BLaER1 treated with 17β-estradiol and CSF1 and Interleukin-3, amounts not matched to agents 10 nM and 100 nM (cell line): ENCODE measurements around the gene RAB26.

Experiments
- H3K27ac ChIP-seq, 11 experiments: shearing (Covaris generic); formaldehyde crosslinking; 2 replicates each; pipeline ENCODE4 v1.8.1; 2022
- H3K27me3 ChIP-seq, 11 experiments: shearing (Covaris generic); formaldehyde crosslinking; 2 replicates each; pipeline ENCODE4 v1.8.1; 2022
- H3K36me3 ChIP-seq, 11 experiments: shearing (Covaris generic); formaldehyde crosslinking; 2 replicates each; pipeline ENCODE4 v1.8.1; 2022
- H3K4me1 ChIP-seq, 10 experiments: shearing (Covaris generic); formaldehyde crosslinking; 2 replicates each; pipeline ENCODE4 v1.8.1; 2022
- H3K4me2 ChIP-seq, 11 experiments: shearing (Covaris generic); formaldehyde crosslinking; 2 replicates each; pipeline ENCODE4 v1.8.1; 2022
- H3K4me3 ChIP-seq, 10 experiments: shearing (Covaris generic); formaldehyde crosslinking; 2 replicates each; pipeline ENCODE4 v1.8.1; 2022
- H3K9ac ChIP-seq, 11 experiments: shearing (Covaris generic); formaldehyde crosslinking; 2 replicates each; pipeline ENCODE4 v1.8.1; 2022
- H3K9me3 ChIP-seq, 11 experiments: shearing (Covaris generic); formaldehyde crosslinking; replicated peaks in 1 of 11; 2 replicates each; pipeline ENCODE4 v1.8.1; 2022
- H4K20me1 ChIP-seq, 11 experiments: shearing (Covaris generic); formaldehyde crosslinking; 2 replicates each; pipeline ENCODE4 v1.8.1; 2022
- Cebpa-rat ChIP-seq, 11 experiments: shearing (Covaris generic); IDR thresholded peaks; 2 replicates each; pipeline ENCODE4 v1.8.1; 2022

The RAB26 gene

DNA sequence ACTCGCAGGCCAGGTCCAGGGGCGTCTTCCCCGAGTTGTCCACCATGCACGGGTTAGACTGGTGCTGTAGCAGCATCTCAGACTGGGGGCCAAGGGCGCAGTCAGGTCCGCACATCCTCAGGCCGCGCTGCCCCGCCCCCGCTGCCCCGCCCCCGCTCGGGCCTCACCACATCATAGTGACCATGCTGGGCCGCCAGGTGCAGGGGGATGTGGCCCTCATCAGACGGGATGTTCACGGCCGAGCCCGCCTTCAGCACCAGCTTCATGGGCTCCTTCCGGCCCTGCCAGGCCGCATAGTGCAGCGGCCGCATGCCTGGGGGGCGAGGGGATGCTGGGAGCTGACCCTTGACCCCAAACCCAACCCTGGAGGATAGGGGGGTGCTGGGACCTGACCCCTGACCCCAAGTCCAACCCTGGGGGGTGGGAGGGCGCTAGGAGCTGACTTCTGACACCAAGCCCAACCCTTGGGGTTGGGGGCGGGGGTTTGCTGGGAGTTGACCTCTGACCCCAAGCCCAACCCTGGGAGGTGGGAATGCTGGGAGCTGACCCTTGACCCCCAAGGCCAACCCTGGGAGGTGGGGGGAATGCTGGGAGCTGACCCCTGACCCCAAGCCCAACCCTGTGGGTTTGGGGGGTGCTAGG is 40.9 kb downstream of the RAB26 start:
- Histone ChIP-seq H3K27ac (no peak overlapping the region), H3K9me3 (no peaks in the 10 kb centered on the region), H3K9ac (no peak overlapping the region), H3K4me3 (no peak overlapping the region), H3K36me3 (no peaks in the 10 kb centered on the region), H3K4me2 (no peak overlapping the region), H4K20me1 (peaks cover 0 to 36% (median 15%) of the 10 kb centered on the region in 11 experiments; a peak in 14 of 22 replicates), H3K27me3 (peaks cover 10 to 20% (median 12%) of the 10 kb centered on the region in 11 experiments), H3K4me1 (peaks cover 0 to 46% (median 29%) of the 10 kb centered on the region in 10 experiments; a peak in 18 of 20 replicates)
- no peak for TF ChIP-seq Cebpa-rat (IDR thresholded peaks at IDR 0.05)

DNA sequence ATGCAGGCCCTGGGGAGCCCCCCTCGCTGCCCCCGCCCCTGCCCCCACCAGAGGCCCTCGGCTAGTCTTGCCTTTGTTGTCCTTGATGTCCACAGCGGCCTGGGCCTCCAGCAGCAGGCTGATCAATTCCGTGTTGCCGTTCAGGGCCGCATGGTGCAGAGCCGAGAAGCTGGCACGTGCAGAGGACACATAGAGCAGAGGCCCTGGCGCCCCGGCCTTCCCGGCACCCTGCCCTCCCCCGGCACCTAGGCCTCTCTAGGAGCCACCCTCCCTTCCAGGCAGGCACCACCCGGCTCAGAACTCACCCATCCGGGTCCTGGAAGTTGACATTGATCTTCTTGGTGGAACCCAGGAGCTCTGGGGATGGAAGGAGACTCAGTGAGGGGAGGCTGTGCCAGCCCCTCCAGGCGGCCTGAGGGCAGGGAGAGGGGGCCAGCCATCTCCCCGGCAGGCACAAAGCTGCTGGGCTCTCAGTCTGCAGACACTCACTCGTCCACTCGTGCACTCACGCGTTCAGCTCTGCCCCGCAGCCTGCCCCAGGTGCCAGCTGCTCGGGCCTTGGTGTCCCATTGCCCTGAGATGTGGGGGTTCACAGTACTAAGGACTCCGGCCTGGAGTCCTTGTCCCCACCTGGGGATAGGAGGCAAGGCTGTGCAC is 41.7 kb downstream of the RAB26 start:
- H3K9ac ChIP-seq = peak overlapping the region in 7 of 11 experiments; percentile 21 to 61 (median 36); a peak in 8 of 22 replicates
- peaks cover 4 to 46% (median 27%) of the 10 kb centered on the region in 10 experiments; a peak in 18 of 20 replicates for H3K4me1 ChIP-seq
- peaks cover 18 to 28% (median 20%) of the 10 kb centered on the region in 11 experiments for H3K27me3 ChIP-seq
- H3K4me2 ChIP-seq = peak overlapping the region in 10 of 11 experiments; percentile 5 to 93 (median 74); a peak in 18 of 22 replicates
- no peak for TF ChIP-seq Cebpa-rat (IDR thresholded peaks at IDR 0.05)
- no peak overlapping the region for H3K4me3 ChIP-seq
- peaks cover 0 to 36% (median 17%) of the 10 kb centered on the region in 11 experiments; a peak in 18 of 22 replicates for H4K20me1 ChIP-seq
- no peaks in the 10 kb centered on the region for H3K9me3 ChIP-seq
- no peaks in the 10 kb centered on the region for H3K36me3 ChIP-seq
- H3K27ac ChIP-seq = no peak overlapping the region

DNA sequence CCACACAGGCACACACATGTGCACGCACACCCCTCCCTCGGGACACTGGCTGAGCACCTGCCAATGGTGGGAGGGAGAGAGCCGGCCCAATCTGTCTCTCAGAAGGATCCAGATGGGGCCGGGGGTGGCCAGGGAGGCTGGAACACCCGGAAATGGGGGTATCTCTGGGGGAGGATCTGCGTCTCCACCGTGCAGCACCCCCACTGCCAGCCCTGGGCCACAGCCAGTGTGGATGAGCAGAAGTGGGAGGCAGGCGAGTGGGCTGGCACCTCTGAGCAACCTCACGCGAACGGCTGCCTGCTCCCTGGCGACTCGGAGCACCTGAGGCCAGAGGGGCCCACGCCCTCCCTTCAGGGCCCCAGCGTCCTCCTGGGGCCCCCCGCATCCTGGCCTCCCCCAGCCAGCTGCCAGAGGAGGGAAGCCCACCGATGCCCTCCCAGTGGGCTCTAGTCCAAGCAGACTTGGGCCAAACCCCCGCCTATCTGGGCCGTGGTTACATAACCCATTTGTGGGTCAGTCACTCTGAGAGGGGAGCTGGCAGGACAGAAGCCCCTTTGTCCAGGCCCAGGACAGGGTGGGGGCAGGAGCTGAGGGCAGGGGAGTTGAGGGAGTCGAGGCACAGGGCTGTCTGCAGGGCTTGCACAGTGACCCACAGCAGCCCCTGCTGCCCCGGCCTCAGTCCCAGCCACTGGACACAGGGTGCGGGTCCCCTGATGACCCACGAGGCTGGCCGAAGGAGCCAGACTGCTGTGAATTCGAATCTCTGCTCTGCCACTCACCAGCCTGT is 42.4 kb downstream of the RAB26 start:
- peak overlapping the region in 1 of 10 experiments; percentile 16; a peak in 1 of 20 replicates for H3K4me3 ChIP-seq
- peaks cover 25 to 35% (median 27%) of the 10 kb centered on the region in 11 experiments for H3K27me3 ChIP-seq
- no peak for TF ChIP-seq Cebpa-rat (IDR thresholded peaks at IDR 0.05)
- H4K20me1 ChIP-seq = peaks cover 0 to 40% (median 24%) of the 10 kb centered on the region in 11 experiments; a peak in 18 of 22 replicates
- no peaks in the 10 kb centered on the region for H3K9me3 ChIP-seq
- peak overlapping the region in 10 of 11 experiments; percentile 7 to 61 (median 32); a peak in 13 of 22 replicates for H3K9ac ChIP-seq
- peaks cover 11 to 48% (median 33%) of the 10 kb centered on the region in 10 experiments; a peak in 18 of 20 replicates for H3K4me1 ChIP-seq
- no peaks in the 10 kb centered on the region for H3K36me3 ChIP-seq
- H3K4me2 ChIP-seq = peak overlapping the region; percentile 5 to 93 (median 74); a peak in 19 of 22 replicates
- no peak overlapping the region for H3K27ac ChIP-seq

DNA sequence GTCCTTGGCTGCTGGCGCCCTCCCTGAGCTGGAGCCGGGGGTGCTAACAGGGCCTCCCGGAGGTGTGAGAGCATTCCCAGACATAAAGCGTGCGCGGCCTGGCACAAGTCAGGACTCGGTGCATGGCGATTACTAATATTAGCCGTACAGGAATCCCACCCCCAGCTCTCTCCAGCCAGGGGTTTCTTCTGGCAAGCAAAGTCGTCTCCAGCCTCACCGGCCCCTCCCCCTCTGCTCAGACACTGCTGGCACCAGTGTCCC is 43.0 kb downstream of the RAB26 start:
- TF ChIP-seq Cebpa-rat (IDR thresholded peaks at IDR 0.05) = no peak
- Histone ChIP-seq H4K20me1 (peaks cover 0 to 41% (median 24%) of the 10 kb centered on the region in 11 experiments; a peak in 18 of 22 replicates), H3K27me3 (peaks cover 30 to 39% (median 31%) of the 10 kb centered on the region in 11 experiments)

DNA sequence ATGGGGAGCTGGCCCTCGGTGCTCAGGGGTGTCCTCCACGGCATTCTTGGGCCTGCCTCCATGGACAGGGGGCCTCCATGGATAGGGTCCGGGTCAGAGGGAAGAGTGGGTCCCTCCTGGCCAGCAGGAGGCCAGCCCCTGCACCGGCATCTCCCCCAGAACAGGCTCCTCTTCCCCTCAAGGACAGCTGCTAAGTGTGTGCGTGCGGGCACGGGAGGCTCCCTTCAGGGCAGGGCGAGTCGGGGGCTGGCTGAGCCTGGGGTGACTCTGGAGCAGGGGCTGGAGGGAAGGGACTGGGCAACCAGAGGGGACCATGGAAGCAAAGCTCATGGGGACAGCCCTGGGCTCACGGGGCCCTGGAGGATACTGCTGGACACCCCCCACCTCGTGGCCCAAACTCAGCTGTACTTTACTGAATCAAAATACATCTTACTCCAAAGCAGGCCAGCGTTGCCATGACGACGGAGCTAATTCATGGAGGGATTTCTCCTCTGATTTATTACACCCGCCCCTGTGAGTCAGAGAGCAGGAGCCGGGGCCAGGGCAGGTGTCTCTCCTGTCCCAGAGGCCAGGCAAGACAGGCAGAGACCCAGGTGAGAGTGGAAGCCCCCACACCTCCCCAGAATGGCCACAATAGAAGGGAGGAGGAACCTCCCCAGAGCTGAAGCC is 45.9 kb downstream of the RAB26 start:
- Histone ChIP-seq H3K4me1 (peaks cover 12 to 49% (median 35%) of the 10 kb centered on the region in 10 experiments; a peak in 18 of 20 replicates), H4K20me1 (peaks cover 0 to 47% (median 24%) of the 10 kb centered on the region in 11 experiments; a peak in 18 of 22 replicates), H3K27ac (no peak overlapping the region), H3K9ac (peak overlapping the region in 1 of 11 experiments; percentile 56; a peak in 1 of 22 replicates), H3K27me3 (peaks cover 58 to 67% (median 60%) of the 10 kb centered on the region in 11 experiments), H3K36me3 (no peaks in the 10 kb centered on the region), H3K9me3 (no peaks in the 10 kb centered on the region), H3K4me3 (no peak overlapping the region), H3K4me2 (peak overlapping the region in 6 of 11 experiments; percentile 76 to 97 (median 89); a peak in 6 of 22 replicates)
- TF ChIP-seq Cebpa-rat (IDR thresholded peaks at IDR 0.05) = no peak

More for the DNA sequence above, 43.0 kb downstream of the RAB26 start:
- Histone ChIP-seq H3K4me3 (no peak overlapping the region; a peak in 1 of 20 replicates), H3K4me1 (peaks cover 12 to 49% (median 35%) of the 10 kb centered on the region in 10 experiments; a peak in 18 of 20 replicates), H3K27ac (no peak overlapping the region), H3K9me3 (no peaks in the 10 kb centered on the region), H3K9ac (peak overlapping the region in 6 of 11 experiments; percentile 7 to 61 (median 38); a peak in 7 of 22 replicates), H3K4me2 (peak overlapping the region in 9 of 11 experiments; percentile 40 to 93 (median 75); a peak in 17 of 22 replicates), H3K36me3 (no peaks in the 10 kb centered on the region)

DNA sequence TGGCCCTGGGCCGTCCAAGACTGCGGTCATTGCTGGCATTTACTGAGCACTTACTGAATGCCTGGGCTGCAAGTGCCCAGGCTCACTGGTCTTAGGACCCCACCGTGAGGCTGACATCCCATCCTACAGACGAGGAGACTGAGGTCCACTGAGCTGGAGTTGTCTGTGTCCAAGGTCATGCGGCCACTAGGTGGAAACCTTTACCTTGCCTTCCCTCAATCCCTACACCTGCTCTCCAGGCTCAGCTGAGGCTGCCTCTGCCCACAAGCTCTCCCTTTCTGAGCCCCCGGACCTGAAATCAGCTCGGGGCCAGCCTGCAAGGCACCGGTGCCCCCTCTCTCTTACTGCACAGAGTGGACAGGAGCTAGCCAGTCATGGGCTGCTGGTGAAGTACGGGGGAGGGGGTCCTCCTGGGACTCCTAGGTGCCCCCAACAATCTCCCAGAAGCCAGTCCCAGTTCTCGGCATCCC is 46.5 kb downstream of the RAB26 start:
- Histone ChIP-seq H3K27me3 (peaks cover 64 to 73% (median 66%) of the 10 kb centered on the region in 11 experiments), H3K4me3 (peak overlapping the region in 8 of 10 experiments; percentile 52 to 68 (median 55); a peak in 9 of 20 replicates), H3K4me1 (peaks cover 12 to 49% (median 35%) of the 10 kb centered on the region in 10 experiments; a peak in 18 of 20 replicates), H3K36me3 (no peaks in the 10 kb centered on the region), H3K9ac (peak overlapping the region in 4 of 11 experiments; percentile 33 to 66 (median 59); a peak in 4 of 22 replicates), H4K20me1 (peaks cover 0 to 47% (median 24%) of the 10 kb centered on the region in 11 experiments; a peak in 18 of 22 replicates), H3K4me2 (peak overlapping the region in 10 of 11 experiments; percentile 76 to 97 (median 88); a peak in 18 of 22 replicates), H3K27ac (no peak overlapping the region), H3K9me3 (no peaks in the 10 kb centered on the region)
- TF ChIP-seq Cebpa-rat (IDR thresholded peaks at IDR 0.05) = no peak

DNA sequence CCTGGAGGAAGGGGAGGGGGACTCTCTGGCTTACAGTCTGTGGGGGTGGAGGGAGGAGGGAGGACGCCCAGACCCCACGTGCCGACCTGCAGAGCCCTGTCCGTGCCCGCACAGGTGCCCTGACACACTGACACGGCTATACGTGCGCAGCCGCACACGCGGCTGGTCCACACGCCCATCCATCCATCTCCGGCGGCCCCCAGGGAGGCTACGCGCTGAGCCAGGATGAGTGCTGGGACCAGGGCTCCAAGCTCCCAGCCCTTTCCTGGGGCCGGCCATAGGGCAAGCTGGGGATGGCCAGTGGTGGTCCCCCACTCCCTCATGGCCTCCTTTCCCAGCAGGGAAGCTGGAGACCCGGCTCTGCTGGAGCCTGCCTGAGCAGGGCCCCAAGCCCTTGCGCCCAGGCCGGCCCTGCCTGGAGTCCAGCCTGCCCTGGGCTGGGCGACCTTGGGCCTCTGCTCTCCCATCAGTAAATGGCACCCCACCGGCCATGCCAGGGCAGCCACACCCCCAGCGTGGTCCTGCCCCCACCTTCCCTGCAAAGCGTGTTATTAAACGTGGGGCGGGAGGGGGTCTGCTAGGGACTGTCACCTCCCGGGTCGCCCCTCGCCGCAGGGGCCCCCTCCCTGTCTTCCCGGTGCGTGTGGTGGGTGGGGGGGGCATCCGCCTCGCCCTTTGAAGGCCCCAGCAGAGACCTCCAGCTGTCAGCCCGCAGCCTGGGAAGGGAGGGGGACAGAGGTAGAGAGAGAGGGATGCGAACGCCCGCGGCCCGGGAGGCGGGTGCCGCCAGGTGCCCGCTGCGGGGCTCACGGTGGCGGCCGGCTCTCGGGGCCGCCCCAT is 47.1 kb downstream of the RAB26 start:
- H3K27ac ChIP-seq = no peak overlapping the region
- H3K4me3 ChIP-seq = peak overlapping the region; percentile 45 to 68 (median 55)
- H3K9me3 ChIP-seq = no peaks in the 10 kb centered on the region
- H3K36me3 ChIP-seq = no peaks in the 10 kb centered on the region
- peak overlapping the region in 9 of 11 experiments; percentile 8 to 66 (median 51); a peak in 12 of 22 replicates for H3K9ac ChIP-seq
- TF ChIP-seq Cebpa-rat (IDR thresholded peaks at IDR 0.05) = no peak
- peak overlapping the region; percentile 76 to 97 (median 90) for H3K4me2 ChIP-seq
- H3K4me1 ChIP-seq = peaks cover 12 to 42% (median 29%) of the 10 kb centered on the region in 10 experiments; a peak in 18 of 20 replicates
- H4K20me1 ChIP-seq = peaks cover 0 to 47% (median 22%) of the 10 kb centered on the region in 11 experiments; a peak in 18 of 22 replicates
- peaks cover 64 to 73% (median 72%) of the 10 kb centered on the region in 11 experiments for H3K27me3 ChIP-seq
